ENCODE results near the gene ARHGAP32.

Gene ARHGAP32

GRCh38 chr11:129061492-129062230 lies 130.5 kb downstream of the ARHGAP32 start:
- peak; percentile 93 for DNase-seq (ENCODE audit: low read depth)
- TF ChIP-seq, protein P1, sequence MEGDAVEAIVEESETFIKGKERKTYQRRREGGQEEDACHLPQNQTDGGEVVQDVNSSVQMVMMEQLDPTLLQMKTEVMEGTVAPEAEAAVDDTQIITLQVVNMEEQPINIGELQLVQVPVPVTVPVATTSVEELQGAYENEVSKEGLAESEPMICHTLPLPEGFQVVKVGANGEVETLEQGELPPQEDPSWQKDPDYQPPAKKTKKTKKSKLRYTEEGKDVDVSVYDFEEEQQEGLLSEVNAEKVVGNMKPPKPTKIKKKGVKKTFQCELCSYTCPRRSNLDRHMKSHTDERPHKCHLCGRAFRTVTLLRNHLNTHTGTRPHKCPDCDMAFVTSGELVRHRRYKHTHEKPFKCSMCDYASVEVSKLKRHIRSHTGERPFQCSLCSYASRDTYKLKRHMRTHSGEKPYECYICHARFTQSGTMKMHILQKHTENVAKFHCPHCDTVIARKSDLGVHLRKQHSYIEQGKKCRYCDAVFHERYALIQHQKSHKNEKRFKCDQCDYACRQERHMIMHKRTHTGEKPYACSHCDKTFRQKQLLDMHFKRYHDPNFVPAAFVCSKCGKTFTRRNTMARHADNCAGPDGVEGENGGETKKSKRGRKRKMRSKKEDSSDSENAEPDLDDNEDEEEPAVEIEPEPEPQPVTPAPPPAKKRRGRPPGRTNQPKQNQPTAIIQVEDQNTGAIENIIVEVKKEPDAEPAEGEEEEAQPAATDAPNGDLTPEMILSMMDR (IDR thresholded peaks at IDR 0.05; ENCODE audit: insufficient read depth, low read depth, low read length, missing control alignments): no peak
- H3K4me3 ChIP-seq (ENCODE audit: low read length): no peak overlapping the region

DNA sequence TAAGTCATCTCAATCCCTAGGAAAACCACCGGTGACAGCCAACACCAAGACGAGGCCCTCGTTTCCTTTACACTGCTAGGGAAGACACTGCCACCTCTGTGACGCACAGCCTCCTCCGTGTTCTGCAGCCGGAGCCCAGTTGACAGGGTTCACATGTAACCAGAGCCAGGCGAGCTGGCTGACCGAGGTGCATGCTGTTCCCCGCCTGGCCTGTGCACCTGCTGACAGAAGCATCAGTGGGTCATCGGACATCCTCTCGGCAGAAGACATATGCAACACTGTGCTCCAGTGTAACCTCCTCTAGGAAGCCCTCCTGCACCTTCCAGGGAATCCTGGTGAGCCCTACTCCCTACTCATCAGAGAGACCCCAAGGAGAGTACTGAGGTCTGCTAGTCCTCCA lies 135.2 kb downstream of the ARHGAP32 start:
- TF ChIP-seq, protein P1 (IDR thresholded peaks at IDR 0.05; ENCODE audit: insufficient read depth, low read depth, low read length, missing control alignments): no peak
- H3K4me3 ChIP-seq (ENCODE audit: low read length): no peak overlapping the region
- no peak for DNase-seq (ENCODE audit: low read depth)

DNA sequence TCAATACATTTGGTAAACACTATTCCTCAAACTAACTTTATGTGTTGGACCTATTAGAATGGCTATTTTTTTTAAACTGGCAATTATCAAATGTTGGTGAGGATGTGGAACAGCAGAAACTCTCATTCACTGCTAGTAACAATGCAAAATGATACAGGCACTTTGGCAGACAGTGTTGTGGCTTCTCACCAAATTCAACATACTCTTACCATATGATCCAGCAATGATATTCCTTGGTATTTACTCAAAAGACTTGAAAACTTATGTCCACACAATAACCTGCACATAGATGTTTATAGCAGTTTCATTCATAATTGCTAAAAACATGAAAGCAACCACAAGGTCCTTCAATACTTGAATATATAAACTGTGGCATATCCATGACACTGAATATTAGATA lies 136.9 kb downstream of the ARHGAP32 start:
- no peak overlapping the region for H3K4me3 ChIP-seq (ENCODE audit: low read length)
- TF ChIP-seq, protein P1 (IDR thresholded peaks at IDR 0.05; ENCODE audit: insufficient read depth, low read depth, low read length, missing control alignments): no peak
- DNase-seq (ENCODE audit: low read depth): no peak

DNA sequence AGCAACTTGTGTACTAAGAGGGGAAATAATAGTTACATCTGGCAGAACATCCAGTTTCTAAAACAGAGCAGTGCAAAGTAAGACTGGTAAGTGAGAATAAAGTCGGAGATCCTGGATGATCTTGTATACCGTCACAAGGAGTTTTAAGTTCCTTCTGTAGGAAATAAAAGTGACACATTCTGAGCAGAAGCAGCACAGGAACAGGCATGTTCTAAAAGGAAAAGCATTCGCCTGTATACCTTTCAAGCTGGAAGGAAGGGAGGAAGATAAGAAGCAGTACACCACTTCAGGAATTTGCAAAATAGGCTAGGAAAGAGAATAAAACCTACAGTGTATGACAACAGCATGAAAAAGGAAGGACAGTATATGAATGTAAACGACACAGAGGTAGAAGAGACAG lies 143.2 kb downstream of the ARHGAP32 start:
- TF ChIP-seq, protein P1 (IDR thresholded peaks at IDR 0.05; ENCODE audit: insufficient read depth, low read depth, low read length, missing control alignments): no peak
- DNase-seq (ENCODE audit: low read depth): peak; percentile 61
- H3K4me3 ChIP-seq (ENCODE audit: low read length): no peak overlapping the region

DNA sequence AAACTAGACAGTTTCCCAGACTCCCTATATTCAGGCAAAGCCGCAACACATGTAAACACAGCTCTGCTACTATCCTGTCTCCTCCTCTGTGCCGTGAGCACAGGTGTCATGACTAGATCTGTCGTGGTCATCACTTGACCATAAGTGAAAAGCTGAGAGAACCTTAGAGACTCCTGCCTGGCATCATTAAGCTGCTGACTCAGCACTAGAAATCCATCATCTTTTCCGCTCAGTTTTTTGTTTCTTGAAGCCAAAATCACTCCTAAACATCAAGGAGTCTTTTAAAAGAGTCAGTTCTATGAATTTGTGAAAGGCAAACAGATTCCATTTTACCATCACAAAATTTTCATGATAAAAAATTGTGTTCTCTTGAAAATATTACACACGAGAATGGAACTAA lies 147.0 kb downstream of the ARHGAP32 start:
- TF ChIP-seq, protein P1 (IDR thresholded peaks at IDR 0.05; ENCODE audit: insufficient read depth, low read depth, low read length, missing control alignments): no peak
- H3K4me3 ChIP-seq (ENCODE audit: low read length): no peak overlapping the region
- DNase-seq (ENCODE audit: low read depth): no peak

DNA sequence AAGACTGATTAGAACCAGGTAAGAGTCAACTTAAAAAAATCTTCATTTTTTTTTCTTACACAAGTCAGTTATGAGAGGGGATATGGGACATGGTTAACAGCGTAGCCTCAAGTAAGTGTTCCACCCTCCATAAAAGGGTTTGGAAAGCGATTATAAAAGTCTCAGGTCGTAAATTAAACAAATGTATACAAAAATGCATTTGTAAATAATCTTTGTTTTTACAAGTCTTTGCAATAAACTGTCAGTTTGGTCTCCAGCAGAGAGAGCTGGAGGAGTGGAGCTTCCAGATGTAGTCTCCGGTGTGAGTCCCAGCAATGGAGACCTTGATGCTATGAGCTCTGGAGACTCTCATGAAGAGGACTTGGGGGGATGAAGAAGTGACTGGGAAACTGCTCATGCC lies 149.6 kb downstream of the ARHGAP32 start:
- no peak for DNase-seq (ENCODE audit: low read depth)
- TF ChIP-seq, protein P1 (IDR thresholded peaks at IDR 0.05; ENCODE audit: insufficient read depth, low read depth, low read length, missing control alignments): no peak
- H3K4me3 ChIP-seq (ENCODE audit: low read length): no peak overlapping the region

DNA sequence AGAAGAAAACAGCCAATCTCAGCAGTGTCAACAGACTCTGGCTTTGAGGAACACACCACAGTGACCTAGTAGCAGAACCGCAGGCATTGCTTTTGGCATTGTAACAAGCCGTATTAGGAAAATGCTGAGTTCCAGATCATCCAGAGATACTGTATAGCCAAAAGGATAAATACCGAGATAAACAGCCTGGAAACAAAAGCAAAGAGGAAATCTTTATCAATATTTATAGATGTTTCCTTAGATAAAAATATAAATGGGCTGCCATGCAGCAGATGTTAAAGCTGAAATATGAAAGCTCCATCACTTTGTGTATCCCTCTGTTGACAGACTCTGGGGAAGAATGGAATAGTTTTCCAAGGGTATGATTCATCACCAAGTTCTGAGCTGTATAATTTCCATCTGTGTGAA lies 150.5 kb downstream of the ARHGAP32 start:
- DNase-seq (ENCODE audit: low read depth): no peak
- H3K4me3 ChIP-seq (ENCODE audit: low read length): no peak overlapping the region
- TF ChIP-seq, protein P1 (IDR thresholded peaks at IDR 0.05; ENCODE audit: insufficient read depth, low read depth, low read length, missing control alignments): no peak
